Heart left ventricle (tissue), 16 donors: ENCODE data around the gene HIBADH. TPM values are rescaled to one million over a fixed set of nuclear protein-coding genes. Genes with fewer than 3 reads are reported as not detected.

ENCODE experiments used
- ATAC-seq, 4 donors: fragments of 200-7000 bp; cut with Tn5 transposase; one replicate each; pipeline ENCODE4 v1.9.1; 2020 to 2022; ENCODE audit warnings: moderate library complexity in 4 of 4, mild to moderate bottlenecking in 3 of 4, moderate number of reproducible peaks in 1 of 4
- DNase-seq, 5 donors: peaks; one replicate each; pipeline ENCODE4 v3.0.0-alpha.2; 2020
- H3K27ac ChIP-seq, 12 donors: fragments of 200-600 bp; sonication (generic) in 4 of 12; one replicate each; pipeline versions ENCODE4 v1.5.0 to v1.8.0; 2016 to 2022; ENCODE audit warnings: mild to moderate bottlenecking in 2 of 12
- H3K27me3 ChIP-seq, 9 donors: fragments of 200-600 bp; sonication (generic) in 2 of 9; one replicate each; pipeline versions ENCODE4 v1.5.1 to v1.8.0; 2016 to 2022; ENCODE audit warnings: mild to moderate bottlenecking in 3 of 9
- H3K36me3 ChIP-seq, 9 donors: fragments of 200-600 bp; sonication (generic) in 2 of 9; one replicate each; pipeline versions ENCODE4 v1.5.0 to v1.8.0; 2018 to 2022; ENCODE audit warnings: mild to moderate bottlenecking in 2 of 9
- H3K4me1 ChIP-seq, 12 donors: fragments of 200-600 bp; sonication (generic) in 4 of 12; one replicate each; pipeline versions ENCODE4 v1.5.0 to v1.8.0; 2016 to 2022; ENCODE audit warnings: mild to moderate bottlenecking in 3 of 12
- H3K4me3 ChIP-seq, 12 donors: fragments of 200-600 bp; sonication (generic) in 4 of 12; one replicate each; pipeline versions ENCODE4 v1.5.0 to v1.8.0; 2017 to 2022; ENCODE audit warnings: mild to moderate bottlenecking in 9 of 12, moderate library complexity in 4 of 12
- H3K9me3 ChIP-seq, 12 donors: fragments of 200-600 bp; sonication (generic) in 4 of 12; one replicate each; pipeline versions ENCODE4 v1.5.0 to v1.8.0; 2016 to 2022; ENCODE audit warnings: mild to moderate bottlenecking in 1 of 12
- CTCF ChIP-seq, 12 donors: fragments of 200-600 bp; sonication (generic) in 4 of 12; IDR thresholded peaks; one replicate each; pipeline versions ENCODE4 v1.5.0 to v1.8.0; 2018 to 2022; ENCODE audit warnings: antibody characterized with exemption in 12 of 12, mild to moderate bottlenecking in 5 of 12
- POLR2A ChIP-seq, 2 donors: fragments of 450-650 bp; IDR thresholded peaks; one replicate each; pipeline ENCODE4 v1.6.1; 2017; ENCODE audit warnings: antibody characterized with exemption in 2 of 2, mild to moderate bottlenecking in 2 of 2, moderate library complexity in 2 of 2
- WGBS, 4 donors: extraction: QIAGEN DNeasy Blood & Tissue Kit in 2 of 4; methylation state at CpG; one replicate each; pipeline versions ENCODE4 v1.1.5 to v1.1.7; 2013 to 2018; 5-methylcytosine and 5-hydroxymethylcytosine counted together
- intact Hi-C, 10 donors: fragments of 100-400 bp; cut with DNase I; formaldehyde crosslinking; loops; one replicate each; pipeline versions ENCODE4 v1.11.1 to v1.14.2; 2022
- polyA plus RNA-seq, 2 donors: library from polyadenylated mRNA; stranded (reverse); fragments of 200-250 nt; gene quantifications; one replicate each; pipeline ENCODE4 v1.2.3, GENCODE V29; 2013
- total RNA-seq, 9 donors: library from RNA; depleted of rRNA in 2 of 9; stranded (reverse); fragments of >200 nt in 2 of 9; fragmentation: NEBNext Ultra II Directional in 3 of 9; extraction: Animal tissue kit (Norgen Biotek cat#: 25700) in 3 of 9; gene quantifications; one replicate each; pipeline versions ENCODE4 v1.1.0 to v1.2.4, GENCODE V29; 2016 to 2023
- donor health status: ischemic (EF 13 %, LVEDD 7.1; RV severe dilation, severe dysfunction).
- donor health status: healthy with polysubstance abuse.
- donor health status: DM: no; HTN: yes; CAD: no.
- donor health status: DM: no; HTN: no; CAD: no.
- donor health status: ischemic (EF 25% LVEDD 6.9; RV normal size, moderate dysfunction).
- donor health status: ischemic (EF 25% LVEDD 5.7; RV mildly dilated, moderate dysfunction).
- donor health status: healthy.
- donor health status: DM: yes; HTN: yes; CAD: no.
- donor health status: ischemic (EF 35%, LVEDD 5.7; RV mildly dilated, moderate dysfunction).
- donor health status: nonischemic (EF 11% LVEDD 7.7; RV severe dilation, severe dysfunction).
- donor health status: DM: yes; HTN: yes; CAD: no.
- donor health status: PGD.
- donor health status: ischemic (EF 29% LVEDD 5.4; RV normal size, mild dysfunction).
- donor health status: nonischemic (EF 23%, LVEDD 6.1; RV moderate dilation, normal function).

The HIBADH gene
- total and polyA plus RNA-seq, 11 donors: 34.4 to 107 (median 69.3) TPM

- TF ChIP-seq CTCF (IDR thresholded peaks at IDR 0.05) (no peak), POLR2A (IDR thresholded peaks at IDR 0.05) (no peak)
- Histone ChIP-seq H3K36me3 (peaks cover 0 to 23% (median 12%) of the 10 kb centered on the region in 9 donors), H3K27me3 (no peaks in the 10 kb centered on the region), H3K4me1 (no peaks in the 10 kb centered on the region), H3K9me3 (no peaks in the 10 kb centered on the region), H3K4me3 (no peak overlapping the region), H3K27ac (no peak overlapping the region)
- no peak for DNase-seq
- 85 to 90% (median 87%) methylated on average over 17 of the region's 17 CpGs for WGBS, 4 donors
- ATAC-seq: no peak
- intact Hi-C loops: no loop called here
These were observed 141.6 kb downstream of the HIBADH start for GRCh38 chr7:27520815-27521790.

- Histone ChIP-seq H3K27ac (no peak overlapping the region), H3K27me3 (no peaks in the 10 kb centered on the region), H3K36me3 (peaks cover 0 to 12% (median 1%) of the 10 kb centered on the region in 9 donors), H3K9me3 (no peaks in the 10 kb centered on the region), H3K4me1 (no peaks in the 10 kb centered on the region), H3K4me3 (no peak overlapping the region)
- intact Hi-C loops: no loop called here
- TF ChIP-seq POLR2A (IDR thresholded peaks at IDR 0.05): no peak
- TF ChIP-seq CTCF (IDR thresholded peaks at IDR 0.05): no peak
- DNase-seq (no peak), ATAC-seq (no peak)
- WGBS, 4 donors: 91 to 96% (median 94%) methylated on average over 9 of the region's 9 CpGs
These were observed 142.8 kb downstream of the HIBADH start for GRCh38 chr7:27519793-27520469.

GRCh38 chr7:27518561-27519350, 143.9 kb downstream of the HIBADH start:
- Histone ChIP-seq H3K4me1 (no peaks in the 10 kb centered on the region), H3K27me3 (no peaks in the 10 kb centered on the region), H3K4me3 (no peak overlapping the region), H3K9me3 (no peaks in the 10 kb centered on the region), H3K27ac (no peak overlapping the region), H3K36me3 (peaks cover 0 to 4% (median 0%) of the 10 kb centered on the region in 9 donors)
- 76 to 88% (median 86%) methylated on average over 4 of the region's 4 CpGs for WGBS, 4 donors
- no peak for ATAC-seq
- TF ChIP-seq CTCF (IDR thresholded peaks at IDR 0.05) (no peak), POLR2A (IDR thresholded peaks at IDR 0.05) (no peak)
- DNase-seq: no peak
- intact Hi-C loops: no loop called here
